HG03571 (cell line): ENCODE measurements around the gene CRISPLD2.

Experiments used
- ATAC-seq: cut with Tn5 transposase; IDR thresholded peaks from one replicate; pipeline ENCODE4 v1.9.1; 2021; ENCODE audit not compliant: unreplicated experiment

The CRISPLD2 gene

GRCh38 chr16:84881702-84882521, 62.1 kb downstream of the CRISPLD2 start:
- no peak for ATAC-seq

GRCh38 chr16:84883301-84883700, 63.5 kb downstream of the CRISPLD2 start:
- no peak for ATAC-seq

DNA sequence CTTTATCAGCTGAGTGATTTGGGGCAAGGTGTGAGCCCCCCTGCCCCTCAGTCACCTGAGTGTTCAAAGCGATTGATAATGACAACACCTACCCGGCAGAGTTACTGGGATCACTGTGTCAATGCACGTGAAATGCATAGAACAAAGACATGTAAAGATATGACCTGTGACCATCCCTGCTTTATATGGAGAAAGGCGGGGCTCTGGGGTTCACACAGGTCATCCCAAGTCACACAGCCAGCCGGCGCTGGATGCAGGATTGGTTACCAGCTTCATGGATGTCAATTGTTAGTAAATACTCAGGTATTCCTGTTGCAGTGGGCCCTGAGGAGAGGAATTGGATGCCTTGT, 64.4 kb downstream of the CRISPLD2 start:
- ATAC-seq = no peak

DNA sequence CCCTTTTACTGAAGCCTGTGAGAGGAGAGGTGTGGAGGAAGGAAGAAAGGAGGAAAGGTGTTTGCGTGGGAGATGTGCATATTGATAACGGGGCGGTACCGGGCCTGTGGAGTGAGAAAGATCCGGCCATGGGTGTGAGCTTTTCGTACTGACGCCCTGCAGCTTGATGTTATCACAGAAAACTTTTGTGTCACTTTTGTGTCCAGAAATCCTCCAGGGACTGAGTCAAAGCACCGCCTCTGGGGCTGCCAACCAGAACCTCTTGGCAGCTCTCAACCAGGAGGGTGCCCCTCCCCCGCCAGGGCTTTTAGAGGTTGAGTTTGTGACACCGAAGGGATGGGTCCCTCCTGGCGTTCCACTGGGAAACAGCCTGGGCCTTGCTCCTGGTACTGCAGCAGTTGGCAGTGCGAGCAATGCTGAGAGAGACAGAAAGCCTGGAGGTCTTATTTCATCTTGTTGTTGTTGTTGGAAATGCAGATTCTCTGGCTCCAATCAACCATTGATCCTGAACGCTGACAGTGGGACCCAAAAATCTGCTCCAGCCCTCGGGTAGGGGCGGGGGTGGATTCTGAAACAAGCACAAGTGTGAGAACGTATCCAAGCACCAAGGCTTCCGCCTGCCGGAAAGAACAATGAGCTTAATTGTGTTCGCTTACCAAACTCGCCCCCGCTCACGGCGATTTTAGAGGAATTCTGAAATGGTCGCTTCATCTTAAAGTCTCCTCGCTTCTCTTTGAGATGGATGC, 65.0 kb downstream of the CRISPLD2 start:
- no peak for ATAC-seq

GRCh38 chr16:84885342-84885910, 65.6 kb downstream of the CRISPLD2 start:
- no peak for ATAC-seq

DNA sequence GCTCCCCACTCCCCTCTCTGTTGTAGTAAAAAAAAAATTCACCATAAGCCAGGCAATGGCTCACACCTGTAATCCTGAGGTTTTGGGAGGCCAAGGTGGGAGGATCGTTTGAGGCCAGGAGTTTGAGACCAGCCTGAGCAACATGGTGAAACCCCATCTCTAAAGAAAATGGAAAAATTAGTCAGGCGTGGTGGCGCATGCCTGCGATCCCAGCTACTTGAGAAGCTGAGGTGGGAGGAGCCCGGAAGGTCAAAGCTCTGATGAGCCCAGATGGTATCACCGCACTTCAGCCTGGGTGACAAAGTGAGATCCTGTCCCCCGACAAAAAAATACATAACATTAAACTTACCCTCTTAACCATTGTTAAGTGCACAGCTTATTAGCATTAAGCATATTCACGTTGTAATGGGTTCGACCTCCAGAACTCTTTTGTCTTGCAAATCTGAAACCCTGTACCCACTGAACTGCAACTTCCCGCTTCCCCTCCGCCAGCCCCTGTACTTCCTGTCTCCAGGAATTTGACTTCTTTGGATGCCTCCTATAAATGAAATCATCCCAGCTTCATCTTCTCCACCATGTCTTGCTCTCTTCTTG, 66.8 kb downstream of the CRISPLD2 start:
- ATAC-seq = no peak

GRCh38 chr16:84887207-84887606, 67.4 kb downstream of the CRISPLD2 start:
- no peak for ATAC-seq

DNA sequence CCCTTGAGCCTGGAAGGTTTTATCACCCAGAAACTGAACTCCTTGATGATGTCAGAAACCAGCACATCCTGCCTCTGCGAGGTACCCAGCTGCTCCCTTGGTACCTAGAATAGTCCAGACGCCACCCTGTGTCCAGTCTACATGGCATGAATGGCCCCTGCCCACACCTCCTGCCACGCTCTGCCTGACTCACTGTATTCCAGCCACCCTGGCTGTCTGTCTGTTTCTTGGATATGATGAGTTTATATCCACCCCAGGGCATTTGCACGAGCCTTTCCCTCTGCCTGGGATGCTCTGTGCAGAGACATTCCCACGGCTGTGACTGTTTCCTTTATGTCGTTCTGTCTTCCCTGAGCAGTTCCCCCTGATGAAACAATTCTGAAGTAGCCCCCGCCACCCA, 68.7 kb downstream of the CRISPLD2 start:
- no peak for ATAC-seq

GRCh38 chr16:84889066-84889465, 69.3 kb downstream of the CRISPLD2 start:
- no peak for ATAC-seq

- ATAC-seq = no peak
These were observed 70.6 kb downstream of the CRISPLD2 start for GRCh38 chr16:84890427-84890826.

DNA sequence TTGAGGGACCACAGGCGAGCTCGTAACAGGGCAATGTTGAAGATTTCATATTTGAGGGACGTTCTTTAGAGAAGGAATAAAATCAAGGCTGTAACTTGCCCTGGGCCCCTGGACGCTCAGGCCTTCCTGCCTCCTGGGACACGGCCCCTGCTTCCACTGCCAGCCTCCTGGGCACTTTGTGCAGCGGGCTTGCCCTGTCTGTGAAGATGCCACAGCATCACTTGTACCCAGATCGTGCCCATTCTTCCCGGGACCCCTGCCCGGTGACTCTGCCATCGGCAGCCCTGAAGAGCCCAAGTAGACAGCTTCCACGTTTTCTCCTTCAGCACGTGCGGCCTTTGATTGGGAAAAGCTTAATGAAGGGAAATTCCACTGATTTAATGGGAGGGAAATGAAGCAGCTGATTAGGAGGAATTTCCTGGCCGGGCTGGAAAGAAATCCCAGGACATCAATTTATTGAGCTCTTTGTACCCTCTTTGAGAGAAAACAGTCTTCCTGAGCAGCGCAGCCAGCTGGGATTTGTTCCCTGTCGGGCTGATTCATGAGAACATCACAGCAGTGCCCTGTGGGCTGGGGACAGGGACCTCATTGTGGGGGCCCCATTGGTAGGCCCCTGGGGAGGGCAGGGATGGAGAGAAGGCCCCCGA, 71.5 kb downstream of the CRISPLD2 start:
- no peak for ATAC-seq

- no peak for ATAC-seq
These were observed 72.3 kb downstream of the CRISPLD2 start for GRCh38 chr16:84892097-84892496.

DNA sequence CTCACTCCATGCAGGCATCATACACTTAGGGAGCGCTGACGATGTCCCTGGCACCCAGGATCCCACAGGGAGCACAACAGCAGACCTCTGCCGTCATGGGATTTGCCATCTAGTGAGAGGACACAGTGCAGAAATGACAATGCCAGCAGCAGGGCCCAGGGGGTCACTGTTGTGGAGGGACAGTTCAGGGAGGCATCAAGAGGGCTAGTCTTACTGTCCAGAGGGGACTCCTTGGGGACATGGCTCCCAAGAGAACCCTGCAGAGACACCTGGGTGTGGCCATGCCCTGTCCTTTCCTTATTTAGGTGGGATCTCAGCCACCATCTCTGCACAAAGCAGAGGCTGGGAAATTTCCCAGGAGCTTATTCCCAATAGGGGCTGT, 73.7 kb downstream of the CRISPLD2 start:
- ATAC-seq = no peak

DNA sequence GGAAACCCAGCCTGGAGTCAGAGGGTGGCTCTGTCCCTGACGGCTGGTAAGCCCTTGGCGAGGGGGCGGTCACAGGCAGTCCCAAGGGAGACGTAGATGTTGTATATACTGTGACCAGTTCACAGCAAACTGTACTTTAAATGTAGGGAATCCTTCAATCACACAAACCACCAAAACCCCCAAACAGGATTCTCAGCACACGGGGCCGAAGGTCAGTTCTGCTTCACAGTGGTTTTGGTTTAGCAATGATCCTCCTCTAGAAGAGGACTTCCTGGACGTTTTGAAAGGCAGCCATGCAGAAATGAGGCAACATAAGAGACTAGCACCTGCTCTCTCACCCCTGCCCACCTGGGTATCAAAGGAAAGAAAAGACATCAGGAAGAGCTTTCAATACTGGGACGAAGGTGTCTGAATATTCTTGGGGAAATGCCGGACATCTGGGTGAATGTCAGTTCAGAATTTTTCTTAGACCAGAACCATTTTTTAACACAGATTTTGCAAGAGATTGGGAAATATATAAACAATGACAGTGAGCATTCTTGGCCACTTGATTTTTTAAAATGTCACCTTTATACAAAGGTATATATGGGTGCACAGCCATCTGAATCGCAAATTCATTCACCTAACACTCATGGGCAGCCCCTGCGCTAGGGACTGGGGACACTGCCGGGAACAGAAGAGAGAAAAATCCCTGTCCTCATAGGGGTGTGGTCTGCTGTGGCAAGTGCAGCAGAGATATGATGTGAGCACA, 74.2 kb downstream of the CRISPLD2 start:
- no peak for ATAC-seq

DNA sequence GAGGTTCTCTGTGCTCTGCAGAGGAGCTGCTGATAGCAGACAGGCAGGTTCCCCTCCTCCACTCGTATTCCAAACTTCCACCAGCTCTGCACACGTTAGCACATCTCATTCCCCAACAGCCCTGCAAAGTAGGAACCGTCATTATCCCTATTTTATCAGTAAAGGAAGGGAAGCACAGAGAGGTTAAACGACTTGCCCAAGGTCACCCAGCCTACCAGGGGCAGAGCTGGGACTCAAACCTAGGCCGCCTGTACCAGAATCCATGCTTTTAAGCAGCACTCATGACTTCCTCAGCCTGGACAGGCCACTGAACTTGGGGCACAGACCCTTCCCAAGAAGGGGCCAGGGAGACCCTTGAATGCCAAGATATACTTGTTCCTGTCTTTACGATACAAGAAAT, 75.2 kb downstream of the CRISPLD2 start:
- no peak for ATAC-seq

GRCh38 chr16:84896847-84897246, 77.1 kb downstream of the CRISPLD2 start:
- ATAC-seq = no peak

DNA sequence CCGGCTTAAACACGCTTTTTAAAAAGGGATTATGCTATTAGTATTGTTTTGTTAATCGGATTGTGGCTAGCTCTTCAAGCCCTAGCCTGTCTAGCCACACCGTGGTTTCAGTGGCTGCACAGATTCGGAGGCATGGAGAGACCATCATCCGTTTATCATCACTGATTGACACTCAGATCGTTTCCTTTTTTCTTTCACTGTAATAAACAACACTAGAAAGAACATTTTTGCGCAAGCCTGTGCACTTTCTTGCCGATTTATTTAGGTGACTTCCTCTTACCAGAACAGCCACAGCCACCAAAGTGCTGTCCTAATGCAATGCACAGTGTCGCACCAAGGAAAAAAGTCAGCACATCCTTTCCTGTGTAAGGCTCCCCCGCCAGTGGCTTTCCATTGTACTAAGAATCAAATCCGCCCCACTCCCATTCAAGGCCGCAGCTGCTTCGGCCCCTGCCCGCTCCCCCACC, 78.2 kb downstream of the CRISPLD2 start:
- ATAC-seq = no peak

DNA sequence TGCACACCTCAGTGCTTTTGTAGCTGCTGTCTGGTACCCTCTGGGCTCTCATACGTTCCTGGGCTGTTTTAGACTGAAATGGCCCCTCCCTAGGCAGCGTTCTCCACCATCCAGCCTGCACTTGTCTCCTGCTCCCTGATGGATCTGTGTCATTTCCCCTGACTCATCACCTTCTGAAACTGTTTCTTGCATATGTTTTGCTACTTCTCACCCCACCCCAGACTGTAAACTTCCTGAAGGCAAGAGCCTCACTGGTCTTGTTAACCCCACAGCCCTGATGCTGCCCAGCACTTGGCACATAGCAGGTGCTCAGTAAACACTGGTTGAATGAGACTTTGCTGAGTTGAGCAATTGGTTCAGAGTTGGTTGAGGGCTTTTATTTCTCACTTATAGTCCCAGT, 78.7 kb downstream of the CRISPLD2 start:
- no peak for ATAC-seq

- ATAC-seq = no peak
These were observed 79.6 kb downstream of the CRISPLD2 start for GRCh38 chr16:84899414-84899813.

- no peak for ATAC-seq
These were observed 86.2 kb downstream of the CRISPLD2 start for GRCh38 chr16:84905965-84906460.
